ENCODE measurements around the gene ZNF445.
"Not testable (repeated sequence)": the region's sequence is repeated elsewhere in the genome, so short reads cannot be mapped to it uniquely, and the experiment has no call there.

Gene ZNF445

GRCh38 chr3:44414517-44415090 is 62.9 kb downstream of the ZNF445 start:
- Histone ChIP-seq H3K36me3 (ENCODE audit: insufficient read depth, low read length) (no peaks in the 10 kb centered on the region), H3K27ac (no peak overlapping the region), H3K4me3 (no peak overlapping the region), H3K9me3 (ENCODE audit: low read depth, low read length) (no peaks in the 10 kb centered on the region), H3K9ac (ENCODE audit: insufficient read length) (no peak overlapping the region)
- no peak for TF ChIP-seq FOXP2 (optimal IDR thresholded peaks at IDR 0.05; ENCODE audit: control extremely low read depth, extremely low read length, insufficient read depth)
- TF ChIP-seq POLR2AphosphoS5 (IDR thresholded peaks at IDR 0.05; ENCODE audit: borderline replicate concordance, low read depth, low read length): no peak
- TF ChIP-seq EZH2 (IDR thresholded peaks at IDR 0.05): no peak
- DNase-seq (ENCODE audit: low read depth, low spot score): no peak

GRCh38 chr3:44412365-44412764 is 65.1 kb downstream of the ZNF445 start:
- no peaks in the 10 kb centered on the region for H3K9me3 ChIP-seq (ENCODE audit: low read depth, low read length)
- H3K27ac ChIP-seq: no peak overlapping the region
- no peak for TF ChIP-seq EZH2 (IDR thresholded peaks at IDR 0.05)
- no peak for TF ChIP-seq FOXP2 (optimal IDR thresholded peaks at IDR 0.05; ENCODE audit: control extremely low read depth, extremely low read length, insufficient read depth)
- TF ChIP-seq POLR2AphosphoS5 (IDR thresholded peaks at IDR 0.05; ENCODE audit: borderline replicate concordance, low read depth, low read length): no peak
- H3K4me3 ChIP-seq: no peak overlapping the region
- no peak overlapping the region for H3K9ac ChIP-seq (ENCODE audit: insufficient read length)
- H3K36me3 ChIP-seq (ENCODE audit: insufficient read depth, low read length): no peaks in the 10 kb centered on the region
- DNase-seq (ENCODE audit: low read depth, low spot score): no peak

GRCh38 chr3:44411031-44411645 is 66.3 kb downstream of the ZNF445 start:
- Histone ChIP-seq H3K36me3 (ENCODE audit: insufficient read depth, low read length) (no peaks in the 10 kb centered on the region), H3K9me3 (ENCODE audit: low read depth, low read length) (no peaks in the 10 kb centered on the region), H3K9ac (ENCODE audit: insufficient read length) (no peak overlapping the region), H3K4me3 (no peak overlapping the region), H3K27ac (no peak overlapping the region)
- TF ChIP-seq FOXP2 (optimal IDR thresholded peaks at IDR 0.05; ENCODE audit: control extremely low read depth, extremely low read length, insufficient read depth): no peak
- TF ChIP-seq POLR2AphosphoS5 (IDR thresholded peaks at IDR 0.05; ENCODE audit: borderline replicate concordance, low read depth, low read length): no peak
- TF ChIP-seq EZH2 (IDR thresholded peaks at IDR 0.05): no peak
- DNase-seq (ENCODE audit: low read depth, low spot score): no peak

- DNase-seq (ENCODE audit: low read depth, low spot score): no peak
- no peak overlapping the region for H3K9ac ChIP-seq (ENCODE audit: insufficient read length)
- H3K4me3 ChIP-seq: no peak overlapping the region
- H3K9me3 ChIP-seq (ENCODE audit: low read depth, low read length): no peaks in the 10 kb centered on the region
- TF ChIP-seq POLR2AphosphoS5 (IDR thresholded peaks at IDR 0.05; ENCODE audit: borderline replicate concordance, low read depth, low read length): no peak
- TF ChIP-seq FOXP2 (optimal IDR thresholded peaks at IDR 0.05; ENCODE audit: control extremely low read depth, extremely low read length, insufficient read depth): no peak
- TF ChIP-seq EZH2 (IDR thresholded peaks at IDR 0.05): no peak
- H3K36me3 ChIP-seq (ENCODE audit: insufficient read depth, low read length): no peaks in the 10 kb centered on the region
- no peak overlapping the region for H3K27ac ChIP-seq
Observed at GRCh38 chr3:44409640-44410410, 67.6 kb downstream of the ZNF445 start.

- Histone ChIP-seq H3K9me3 (ENCODE audit: low read depth, low read length) (no peaks in the 10 kb centered on the region), H3K4me3 (no peak overlapping the region), H3K36me3 (ENCODE audit: insufficient read depth, low read length) (no peaks in the 10 kb centered on the region; the same call in 1 of the 2 replicates), H3K27ac (no peak overlapping the region), H3K9ac (ENCODE audit: insufficient read length) (no peak overlapping the region)
- no peak for TF ChIP-seq EZH2 (IDR thresholded peaks at IDR 0.05)
- TF ChIP-seq POLR2AphosphoS5 (IDR thresholded peaks at IDR 0.05; ENCODE audit: borderline replicate concordance, low read depth, low read length): no peak
- no peak for TF ChIP-seq FOXP2 (optimal IDR thresholded peaks at IDR 0.05; ENCODE audit: control extremely low read depth, extremely low read length, insufficient read depth)
- DNase-seq (ENCODE audit: low read depth, low spot score): no peak
Observed at GRCh38 chr3:44402548-44402947, 74.9 kb downstream of the ZNF445 start.

GRCh38 chr3:44400771-44401170 is 76.7 kb downstream of the ZNF445 start:
- H3K9me3 ChIP-seq (ENCODE audit: low read depth, low read length): no peaks in the 10 kb centered on the region
- no peak overlapping the region for H3K9ac ChIP-seq (ENCODE audit: insufficient read length)
- H3K36me3 ChIP-seq (ENCODE audit: insufficient read depth, low read length): no peaks in the 10 kb centered on the region; the same call in 1 of the 2 replicates
- H3K4me3 ChIP-seq: no peak overlapping the region
- no peak overlapping the region for H3K27ac ChIP-seq
- no peak for DNase-seq (ENCODE audit: low read depth, low spot score)
- TF ChIP-seq FOXP2 (optimal IDR thresholded peaks at IDR 0.05; ENCODE audit: control extremely low read depth, extremely low read length, insufficient read depth): no peak
- no peak for TF ChIP-seq EZH2 (IDR thresholded peaks at IDR 0.05)
- TF ChIP-seq POLR2AphosphoS5 (IDR thresholded peaks at IDR 0.05; ENCODE audit: borderline replicate concordance, low read depth, low read length): no peak

GRCh38 chr3:44398853-44399252 is 78.6 kb downstream of the ZNF445 start:
- Histone ChIP-seq H3K9me3 (ENCODE audit: low read depth, low read length) (no peaks in the 10 kb centered on the region), H3K9ac (ENCODE audit: insufficient read length) (no peak overlapping the region), H3K36me3 (ENCODE audit: insufficient read depth, low read length) (no peaks in the 10 kb centered on the region; the same call in 1 of the 2 replicates), H3K27ac (no peak overlapping the region), H3K4me3 (no peak overlapping the region)
- no peak for TF ChIP-seq POLR2AphosphoS5 (IDR thresholded peaks at IDR 0.05; ENCODE audit: borderline replicate concordance, low read depth, low read length)
- TF ChIP-seq FOXP2 (optimal IDR thresholded peaks at IDR 0.05; ENCODE audit: control extremely low read depth, extremely low read length, insufficient read depth): no peak
- no peak for TF ChIP-seq EZH2 (IDR thresholded peaks at IDR 0.05)
- no peak for DNase-seq (ENCODE audit: low read depth, low spot score)

GRCh38 chr3:44398271-44398670 is 79.2 kb downstream of the ZNF445 start:
- not testable (repeated sequence) for H3K36me3 ChIP-seq (ENCODE audit: insufficient read depth, low read length); H3K4me3 ChIP-seq; H3K9me3 ChIP-seq (ENCODE audit: low read depth, low read length); DNase-seq (ENCODE audit: low read depth, low spot score); H3K27ac ChIP-seq; H3K9ac ChIP-seq (ENCODE audit: insufficient read length)
